ENCODE data around the gene NCAPD2. TPM values are rescaled to one million over a fixed set of nuclear protein-coding genes. Genes with fewer than 3 reads are reported as not detected.
"Not testable (repeated sequence)": the region's sequence is repeated elsewhere in the genome, so short reads cannot be mapped to it uniquely, and the experiment has no call there.

Gene NCAPD2
- total and polyA plus RNA-seq, 2 donors (not counting 3 experiments of a cell fraction or from before 2014, with no cell fraction given): 41.8 to 90.1 TPM

DNA sequence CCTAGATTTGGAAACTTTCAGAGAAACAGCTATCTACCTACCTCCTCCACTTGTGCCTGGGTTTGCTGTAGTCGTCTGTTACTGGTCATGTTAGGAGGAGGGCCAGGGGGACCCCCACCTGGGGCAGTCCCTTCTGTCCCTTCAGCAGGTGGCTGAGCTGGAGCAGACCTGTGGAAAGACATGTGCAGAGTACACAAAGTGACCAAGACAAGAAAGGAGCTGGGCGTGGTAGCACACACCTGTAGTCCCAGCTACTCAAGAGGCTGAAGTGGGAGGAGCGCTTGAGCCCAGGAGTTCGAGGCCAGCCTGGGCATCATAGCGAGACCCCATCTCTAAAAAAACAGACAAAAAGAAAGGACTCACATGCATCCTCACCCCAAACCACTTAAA lies 27.7 kb upstream of the NCAPD2 start:
- Histone ChIP-seq H3K79me2 (ENCODE audit: control insufficient read depth, insufficient read depth, low read length) (peaks cover 2% of the 10 kb centered on the region), H4K20me1 (replicated peaks; ENCODE audit: control insufficient read depth, extremely low read depth, insufficient read depth, low read length) (no peaks in the 10 kb centered on the region), H3K9me1 (replicated peaks; ENCODE audit: control insufficient read depth, extremely low read depth, insufficient read depth, low read length) (no peaks in the 10 kb centered on the region), H3K36me3 (ENCODE audit: control insufficient read depth in 2 of 2, extremely low read depth in 1 of 2, insufficient read depth in 2 of 2, low read length in 2 of 2) (peaks cover 0 to 7% of the 10 kb centered on the region in 2 experiments), H2AFZ (ENCODE audit: low read depth, low read length) (no peak overlapping the region), H3K4me1 (ENCODE audit: control insufficient read depth, extremely low read depth, insufficient read depth, low read length) (peaks cover 26% of the 10 kb centered on the region), H3K27ac (ENCODE audit: insufficient read depth, low read depth, low read length) (no peak overlapping the region), H3K27me3 (ENCODE audit: control insufficient read depth in 2 of 2, insufficient read depth in 2 of 2, low read length in 2 of 2) (no peaks in the 10 kb centered on the region), H3K4me3 (replicated peaks in 1 of 3; ENCODE audit: insufficient read depth in 1 of 3, low read depth in 1 of 3, low read length in 3 of 3) (no peak overlapping the region), H3K9me3 (replicated peaks; ENCODE audit: control insufficient read depth, insufficient read depth, low read length) (no peaks in the 10 kb centered on the region), H3K4me2 (ENCODE audit: insufficient read depth, low read length) (no peak overlapping the region), H3K9ac (replicated peaks; ENCODE audit: extremely low read depth, insufficient read depth, low read length) (no peak overlapping the region)
- dilution Hi-C loops (cut with MboI; ENCODE audit: extremely low pct_ligation_motif_present, low sequenced_read_pairs) (no loop called here), intact Hi-C loops (cut with micrococcal nuclease) (loop anchor here (5.0 kb wide), 1 partner anchor 129 kb away; no protein-coding TSS in a partner anchor)
- TF ChIP-seq, protein P1, sequence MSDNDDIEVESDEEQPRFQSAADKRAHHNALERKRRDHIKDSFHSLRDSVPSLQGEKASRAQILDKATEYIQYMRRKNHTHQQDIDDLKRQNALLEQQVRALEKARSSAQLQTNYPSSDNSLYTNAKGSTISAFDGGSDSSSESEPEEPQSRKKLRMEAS (IDR thresholded peaks at IDR 0.05; ENCODE audit: insufficient read depth, insufficient read length): no peak
- TF ChIP-seq GATA2 (IDR thresholded peaks at IDR 0.05; ENCODE audit: insufficient read depth, insufficient read length, low read depth, low read length) (no peak), FOS (IDR thresholded peaks at IDR 0.05; ENCODE audit: borderline replicate concordance, insufficient read depth, low read length) (no peak), POLR2AphosphoS5 (IDR thresholded peaks at IDR 0.05; ENCODE audit: insufficient read depth, low read depth, low read length) (no peak), JUN (IDR thresholded peaks at IDR 0.05; ENCODE audit: borderline replicate concordance, insufficient read depth, insufficient read length, low read depth) (no peak), EZH2 (IDR thresholded peaks at IDR 0.05; ENCODE audit: borderline replicate concordance, low read depth, low read length, severe bottlenecking) (no peak), MYC (IDR thresholded peaks at IDR 0.05; ENCODE audit: low read depth, low read length) (no peak), POLR2A (IDR thresholded peaks at IDR 0.05; ENCODE audit: low read depth, low read length) (no peak)
- TF ChIP-seq, protein P2, sequence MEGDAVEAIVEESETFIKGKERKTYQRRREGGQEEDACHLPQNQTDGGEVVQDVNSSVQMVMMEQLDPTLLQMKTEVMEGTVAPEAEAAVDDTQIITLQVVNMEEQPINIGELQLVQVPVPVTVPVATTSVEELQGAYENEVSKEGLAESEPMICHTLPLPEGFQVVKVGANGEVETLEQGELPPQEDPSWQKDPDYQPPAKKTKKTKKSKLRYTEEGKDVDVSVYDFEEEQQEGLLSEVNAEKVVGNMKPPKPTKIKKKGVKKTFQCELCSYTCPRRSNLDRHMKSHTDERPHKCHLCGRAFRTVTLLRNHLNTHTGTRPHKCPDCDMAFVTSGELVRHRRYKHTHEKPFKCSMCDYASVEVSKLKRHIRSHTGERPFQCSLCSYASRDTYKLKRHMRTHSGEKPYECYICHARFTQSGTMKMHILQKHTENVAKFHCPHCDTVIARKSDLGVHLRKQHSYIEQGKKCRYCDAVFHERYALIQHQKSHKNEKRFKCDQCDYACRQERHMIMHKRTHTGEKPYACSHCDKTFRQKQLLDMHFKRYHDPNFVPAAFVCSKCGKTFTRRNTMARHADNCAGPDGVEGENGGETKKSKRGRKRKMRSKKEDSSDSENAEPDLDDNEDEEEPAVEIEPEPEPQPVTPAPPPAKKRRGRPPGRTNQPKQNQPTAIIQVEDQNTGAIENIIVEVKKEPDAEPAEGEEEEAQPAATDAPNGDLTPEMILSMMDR (IDR thresholded peaks at IDR 0.05; ENCODE audit: extremely low read depth in 1 of 2, insufficient read depth in 1 of 2, low read depth in 1 of 2, low read length in 2 of 2): no peak
- no TSS peak for BruUV-seq (replicated peaks)
- ChIA-PET POLR2A (interaction anchor here (1.1 to 1.6 kb wide), 3 partner anchors 27 to 68 kb away, joined by 3 to 5 read pairs (median 3); partner anchors contain the start of genes GAPDH and MRPL51), CTCF (interaction anchor here (0.6 to 2.9 kb wide), 31 partner anchors 9 to 271 kb away, joined by 3 to 147 read pairs (median 7); partner anchors contain the start of genes CD27, GAPDH, MRPL51 and TAPBPL)
- no peak for DNase-seq (ENCODE audit: low read depth, low spot score)
- FAIRE-seq: no peak

DNA sequence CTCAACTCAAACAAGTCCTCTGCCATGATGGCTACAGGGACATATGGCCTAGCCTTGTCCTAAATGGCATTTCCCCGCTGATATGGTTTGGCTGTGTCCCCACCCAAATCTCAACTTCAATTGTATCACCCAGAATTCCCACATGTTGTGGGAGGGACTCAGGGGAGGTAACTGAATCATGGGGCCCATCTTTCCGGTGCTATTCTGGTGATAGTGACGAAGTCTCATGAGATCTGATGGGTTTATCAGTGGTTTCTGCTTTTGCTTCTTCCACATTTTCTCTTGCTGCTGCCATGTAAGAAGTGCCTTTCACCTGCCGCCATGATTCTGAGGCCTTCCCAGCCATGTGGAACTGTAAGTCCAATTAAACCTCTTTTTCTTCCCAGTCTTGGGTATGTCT lies 27.2 kb upstream of the NCAPD2 start:
- H2AFZ ChIP-seq (ENCODE audit: low read depth, low read length); H3K9ac ChIP-seq (replicated peaks; ENCODE audit: extremely low read depth, insufficient read depth, low read length); H3K36me3 ChIP-seq (ENCODE audit: control insufficient read depth in 2 of 2, extremely low read depth in 1 of 2, insufficient read depth in 2 of 2, low read length in 2 of 2); FAIRE-seq; H3K4me3 ChIP-seq (replicated peaks in 1 of 3; ENCODE audit: insufficient read depth in 1 of 3, low read depth in 1 of 3, low read length in 3 of 3); H3K79me2 ChIP-seq (ENCODE audit: control insufficient read depth, insufficient read depth, low read length); DNase-seq (ENCODE audit: low read depth, low spot score); POLR2A ChIA-PET; H3K27ac ChIP-seq (ENCODE audit: insufficient read depth, low read depth, low read length); BruUV-seq (replicated peaks); H3K9me1 ChIP-seq (replicated peaks; ENCODE audit: control insufficient read depth, extremely low read depth, insufficient read depth, low read length); H3K4me2 ChIP-seq (ENCODE audit: insufficient read depth, low read length); H3K9me3 ChIP-seq (replicated peaks; ENCODE audit: control insufficient read depth, insufficient read depth, low read length); H3K27me3 ChIP-seq (ENCODE audit: control insufficient read depth in 2 of 2, insufficient read depth in 2 of 2, low read length in 2 of 2); H4K20me1 ChIP-seq (replicated peaks; ENCODE audit: control insufficient read depth, extremely low read depth, insufficient read depth, low read length); dilution Hi-C loops (cut with MboI; ENCODE audit: extremely low pct_ligation_motif_present, low sequenced_read_pairs): not testable (repeated sequence)
- CTCF ChIA-PET: interaction anchor here (2.1 to 2.9 kb wide), 5 partner anchors 42 to 182 kb away, joined by 9 to 147 read pairs (median 40); no protein-coding TSS in a partner anchor
- intact Hi-C loops (cut with micrococcal nuclease): loop anchor here (5.0 kb wide), 1 partner anchor 129 kb away; no protein-coding TSS in a partner anchor
- peaks cover 27% of the 10 kb centered on the region for H3K4me1 ChIP-seq (ENCODE audit: control insufficient read depth, extremely low read depth, insufficient read depth, low read length)

Data from endothelial cell of umbilical vein (primary cell).